Panc1 (cell line): ENCODE results near the gene MBD3L2. TPM values are rescaled to one million over a fixed set of nuclear protein-coding genes. Genes with fewer than 3 reads are reported as not detected.

Source experiments
- ATAC-seq: fragments of 200-7000 bp; cut with Tn5 transposase; 2 replicates; pipeline ENCODE4 v1.9.1; 2020; ENCODE audit warnings: mild to moderate bottlenecking, moderate library complexity
- BruUV-seq: library from RNA; stranded (reverse); fragments of 400-500 nt; replicated peaks from 2 replicates; lab custom pipeline; 2021; lab: Mats Ljungman, UMichigan
- CTCF ChIA-PET: fragments of 300-600 bp; sonication (Branson Sonifier 250); formaldehyde crosslinking; loops from one replicate; lab custom pipeline; 2022; ENCODE audit warnings: antibody characterized with exemption; lab: Charles Lee
- POLR2A ChIA-PET: fragments of 300-600 bp; sonication (Branson Sonifier 250); formaldehyde crosslinking; loops from one replicate; lab custom pipeline; 2022; ENCODE audit warnings: antibody characterized with exemption; lab: Charles Lee
- DNase-seq: peaks from one replicate; pipeline ENCODE4 v3.0.0-alpha.2; 2010; ENCODE audit warnings: low read depth, low spot score
- H3K27ac ChIP-seq: 2 replicates; pipeline ENCODE4 v1.5.1; 2011; ENCODE audit warnings: mild to moderate bottlenecking, low read length, inconsistent platforms
- H3K27me3 ChIP-seq: fragments of 200-500 bp; sonication (Bioruptor generic); 2 replicates; pipeline ENCODE4 v1.6.0; 2014; ENCODE audit warnings: low read length, inconsistent platforms; ENCODE audit not compliant: control insufficient read depth, insufficient read depth
- H3K36me3 ChIP-seq: fragments of 200-500 bp; sonication (Bioruptor generic); 2 replicates; pipeline ENCODE4 v1.5.1; 2014; ENCODE audit warnings: inconsistent platforms, mild to moderate bottlenecking, low read length, moderate library complexity; ENCODE audit not compliant: control insufficient read depth, insufficient read depth
- H3K4me1 ChIP-seq: 2 replicates; pipeline ENCODE4 v1.5.1; 2011; ENCODE audit warnings: inconsistent platforms, mild to moderate bottlenecking, low read length, moderate library complexity; ENCODE audit not compliant: control insufficient read depth, insufficient read depth
- H3K4me3 ChIP-seq, 2 experiments: 2 replicates each; pipeline ENCODE4 v1.5.1; 2011 to 2012; ENCODE audit warnings: low read depth in 2 of 2, low read length in 2 of 2, mild to moderate bottlenecking in 2 of 2, inconsistent platforms in 1 of 2, moderate library complexity in 1 of 2
- H3K9me3 ChIP-seq: fragments of 200-500 bp; sonication (Bioruptor generic); 2 replicates; pipeline ENCODE4 v1.5.1; 2014; ENCODE audit warnings: low read depth, mild to moderate bottlenecking, inconsistent platforms, low read length, moderate library complexity; ENCODE audit not compliant: control insufficient read depth, insufficient read depth
- POLR2AphosphoS5 ChIP-seq: IDR thresholded peaks from 2 replicates; pipeline ENCODE4 v1.6.1; 2012; ENCODE audit warnings: mild to moderate bottlenecking, low read depth, low read length, moderate library complexity
- SIN3A ChIP-seq: IDR thresholded peaks from 2 replicates; pipeline ENCODE4 v1.6.1; 2012; ENCODE audit warnings: low read depth, mild to moderate bottlenecking, low read length, moderate library complexity, borderline replicate concordance; ENCODE audit not compliant: insufficient read depth
- TCF7L2 ChIP-seq: IDR thresholded peaks from 2 replicates; pipeline ENCODE4 v1.6.1; 2011; ENCODE audit warnings: mild to moderate bottlenecking, low read depth, low read length, inconsistent platforms
- in situ Hi-C: cut with HindIII; loops from 2 replicates; pipeline ENCODE4 v1.10.0; 2016; ENCODE audit warnings: low sequenced_read_pairs, low pct_unique_long_range_greater_than_20kb
- intact Hi-C: fragments of 100-400 bp; cut with micrococcal nuclease; formaldehyde crosslinking; loops from one replicate; pipeline ENCODE4 v1.10.0; 2022; ENCODE audit not compliant: unreplicated experiment
- total RNA-seq: library from RNA; stranded (reverse); gene quantifications from one replicate; pipeline ENCODE4 v1.2.1, GENCODE V29; 2021; ENCODE audit not compliant: unreplicated experiment
- TF ChIP-seq, protein P1 (sequence below), 2 experiments: IDR thresholded peaks; 2 replicates each; pipeline ENCODE4 v1.6.1; 2011 to 2012; ENCODE audit warnings: low read depth in 2 of 2, control low read depth in 1 of 2, low read length in 1 of 2, mild to moderate bottlenecking in 1 of 2, moderate library complexity in 1 of 2; ENCODE audit not compliant: insufficient read depth in 1 of 2
- TF ChIP-seq, protein P2 (sequence below): fragments of 450-650 bp; IDR thresholded peaks from 2 replicates; pipeline ENCODE4 v1.5.1; 2017; ENCODE audit warnings: mild to moderate bottlenecking

MBD3L2 gene
- total RNA-seq, 1 experiment from 2014 or later, result not detected

DNA sequence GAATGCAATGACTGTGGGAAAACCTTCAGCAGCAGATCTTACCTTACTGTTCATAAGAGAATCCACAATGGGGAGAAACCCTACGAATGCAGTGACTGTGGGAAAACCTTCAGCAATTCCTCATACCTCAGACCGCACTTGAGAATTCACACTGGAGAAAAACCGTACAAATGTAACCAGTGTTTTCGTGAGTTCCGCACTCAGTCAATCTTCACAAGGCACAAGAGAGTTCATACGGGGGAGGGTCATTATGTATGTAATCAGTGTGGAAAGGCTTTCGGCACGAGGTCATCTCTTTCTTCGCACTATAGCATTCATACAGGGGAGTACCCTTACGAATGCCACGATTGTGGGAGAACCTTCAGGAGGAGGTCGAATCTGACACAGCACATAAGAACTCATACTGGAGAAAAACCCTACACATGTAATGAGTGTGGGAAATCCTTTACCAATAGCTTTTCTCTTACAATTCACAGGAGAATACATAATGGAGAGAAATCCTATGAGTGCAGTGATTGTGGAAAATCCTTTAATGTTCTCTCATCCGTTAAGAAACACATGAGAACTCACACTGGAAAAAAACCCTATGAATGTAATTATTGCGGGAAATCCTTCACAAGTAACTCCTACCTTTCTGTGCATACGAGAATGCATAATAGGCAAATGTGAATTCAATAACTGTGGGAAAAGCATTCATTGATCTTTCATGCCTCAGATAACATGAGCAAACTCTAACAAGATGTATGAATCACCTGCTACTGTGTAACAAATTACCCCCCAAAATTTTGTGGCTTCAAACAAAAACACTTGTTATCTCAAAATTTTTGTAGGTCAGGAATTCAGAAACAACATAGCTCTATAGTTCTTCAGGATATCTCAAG, 34.2 kb downstream of the MBD3L2 start:
- ATAC-seq (no peak), DNase-seq (no peak)
- Histone ChIP-seq H3K27ac (no peak overlapping the region), H3K36me3 (peaks cover 22% of the 10 kb centered on the region), H3K4me1 (no peaks in the 10 kb centered on the region), H3K27me3 (no peaks in the 10 kb centered on the region), H3K9me3 (peaks cover 62% of the 10 kb centered on the region), H3K4me3 (no peak overlapping the region)
- intact Hi-C loops, result no loop called here
- TF ChIP-seq POLR2AphosphoS5, result no peak; the same call in 1 of the 2 replicates
- no peak for TF ChIP-seq TCF7L2
- TF ChIP-seq SIN3A, result no peak
- TF ChIP-seq, protein P1, sequence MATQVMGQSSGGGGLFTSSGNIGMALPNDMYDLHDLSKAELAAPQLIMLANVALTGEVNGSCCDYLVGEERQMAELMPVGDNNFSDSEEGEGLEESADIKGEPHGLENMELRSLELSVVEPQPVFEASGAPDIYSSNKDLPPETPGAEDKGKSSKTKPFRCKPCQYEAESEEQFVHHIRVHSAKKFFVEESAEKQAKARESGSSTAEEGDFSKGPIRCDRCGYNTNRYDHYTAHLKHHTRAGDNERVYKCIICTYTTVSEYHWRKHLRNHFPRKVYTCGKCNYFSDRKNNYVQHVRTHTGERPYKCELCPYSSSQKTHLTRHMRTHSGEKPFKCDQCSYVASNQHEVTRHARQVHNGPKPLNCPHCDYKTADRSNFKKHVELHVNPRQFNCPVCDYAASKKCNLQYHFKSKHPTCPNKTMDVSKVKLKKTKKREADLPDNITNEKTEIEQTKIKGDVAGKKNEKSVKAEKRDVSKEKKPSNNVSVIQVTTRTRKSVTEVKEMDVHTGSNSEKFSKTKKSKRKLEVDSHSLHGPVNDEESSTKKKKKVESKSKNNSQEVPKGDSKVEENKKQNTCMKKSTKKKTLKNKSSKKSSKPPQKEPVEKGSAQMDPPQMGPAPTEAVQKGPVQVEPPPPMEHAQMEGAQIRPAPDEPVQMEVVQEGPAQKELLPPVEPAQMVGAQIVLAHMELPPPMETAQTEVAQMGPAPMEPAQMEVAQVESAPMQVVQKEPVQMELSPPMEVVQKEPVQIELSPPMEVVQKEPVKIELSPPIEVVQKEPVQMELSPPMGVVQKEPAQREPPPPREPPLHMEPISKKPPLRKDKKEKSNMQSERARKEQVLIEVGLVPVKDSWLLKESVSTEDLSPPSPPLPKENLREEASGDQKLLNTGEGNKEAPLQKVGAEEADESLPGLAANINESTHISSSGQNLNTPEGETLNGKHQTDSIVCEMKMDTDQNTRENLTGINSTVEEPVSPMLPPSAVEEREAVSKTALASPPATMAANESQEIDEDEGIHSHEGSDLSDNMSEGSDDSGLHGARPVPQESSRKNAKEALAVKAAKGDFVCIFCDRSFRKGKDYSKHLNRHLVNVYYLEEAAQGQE (IDR thresholded peaks at IDR 0.05; ENCODE audit: insufficient read depth in 1 of 2, low read depth in 2 of 2, low read length in 1 of 2), result no peak
- TF ChIP-seq, protein P2, sequence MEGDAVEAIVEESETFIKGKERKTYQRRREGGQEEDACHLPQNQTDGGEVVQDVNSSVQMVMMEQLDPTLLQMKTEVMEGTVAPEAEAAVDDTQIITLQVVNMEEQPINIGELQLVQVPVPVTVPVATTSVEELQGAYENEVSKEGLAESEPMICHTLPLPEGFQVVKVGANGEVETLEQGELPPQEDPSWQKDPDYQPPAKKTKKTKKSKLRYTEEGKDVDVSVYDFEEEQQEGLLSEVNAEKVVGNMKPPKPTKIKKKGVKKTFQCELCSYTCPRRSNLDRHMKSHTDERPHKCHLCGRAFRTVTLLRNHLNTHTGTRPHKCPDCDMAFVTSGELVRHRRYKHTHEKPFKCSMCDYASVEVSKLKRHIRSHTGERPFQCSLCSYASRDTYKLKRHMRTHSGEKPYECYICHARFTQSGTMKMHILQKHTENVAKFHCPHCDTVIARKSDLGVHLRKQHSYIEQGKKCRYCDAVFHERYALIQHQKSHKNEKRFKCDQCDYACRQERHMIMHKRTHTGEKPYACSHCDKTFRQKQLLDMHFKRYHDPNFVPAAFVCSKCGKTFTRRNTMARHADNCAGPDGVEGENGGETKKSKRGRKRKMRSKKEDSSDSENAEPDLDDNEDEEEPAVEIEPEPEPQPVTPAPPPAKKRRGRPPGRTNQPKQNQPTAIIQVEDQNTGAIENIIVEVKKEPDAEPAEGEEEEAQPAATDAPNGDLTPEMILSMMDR, result no peak
- CTCF ChIA-PET, result no interaction called here
- in situ Hi-C loops, result no loop called here
- POLR2A ChIA-PET, result no interaction called here
- BruUV-seq, result TSS peak; percentile 36

DNA sequence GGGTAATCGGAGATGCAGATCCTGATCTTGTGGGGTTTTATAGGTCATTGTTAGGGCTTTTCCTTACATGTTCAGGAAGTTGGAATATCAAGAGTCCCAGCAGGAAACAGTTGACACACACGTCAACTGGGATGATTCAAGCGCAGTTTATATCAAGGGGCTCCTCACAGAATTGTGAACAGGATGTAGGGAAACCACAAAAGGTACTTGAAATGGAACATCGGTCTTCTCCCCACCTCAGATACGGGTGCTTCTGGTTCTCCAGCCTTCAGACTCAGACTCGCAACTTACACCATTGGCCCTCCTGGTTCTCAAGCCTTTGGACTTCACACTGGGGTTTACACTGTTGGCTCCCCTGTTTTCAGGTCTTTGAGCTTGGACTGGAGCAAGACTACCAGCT, 39.9 kb downstream of the MBD3L2 start:
- no peaks in the 10 kb centered on the region for H3K27me3 ChIP-seq
- no peak for DNase-seq
- POLR2A ChIA-PET, result no interaction called here
- no peak overlapping the region for H3K4me3 ChIP-seq
- intact Hi-C loops, result no loop called here
- H3K36me3 ChIP-seq, result no peaks in the 10 kb centered on the region
- CTCF ChIA-PET, result no interaction called here
- in situ Hi-C loops, result no loop called here
- no peak overlapping the region for H3K27ac ChIP-seq
- TF ChIP-seq, protein P2, result no peak
- TF ChIP-seq TCF7L2 (no peak), SIN3A (no peak), POLR2AphosphoS5 (no peak)
- TF ChIP-seq, protein P1 (IDR thresholded peaks at IDR 0.05; ENCODE audit: insufficient read depth in 1 of 2, low read depth in 2 of 2, low read length in 1 of 2), result no peak
- H3K9me3 ChIP-seq, result peaks cover 15% of the 10 kb centered on the region
- BruUV-seq, result no TSS peak
- H3K4me1 ChIP-seq, result no peaks in the 10 kb centered on the region
- no peak for ATAC-seq
